Muscle layer of duodenum (tissue), 2 donors: ENCODE measurements around the gene ETV3L.

Source experiments
- H3K27ac ChIP-seq: one replicate; pipeline ENCODE4 v1.7.0; 2013; ENCODE audit warnings: mild to moderate bottlenecking, low read length
- H3K27me3 ChIP-seq: one replicate; pipeline ENCODE4 v1.7.0; 2013; ENCODE audit warnings: low read depth, mild to moderate bottlenecking, control low read depth, low read length
- H3K36me3 ChIP-seq, 2 donors: one replicate each; pipeline ENCODE4 v1.7.0; 2013; ENCODE audit warnings: low read length in 2 of 2, control low read depth in 1 of 2, mild to moderate bottlenecking in 1 of 2; ENCODE audit not compliant: insufficient read depth in 2 of 2, control insufficient read depth in 1 of 2
- H3K4me1 ChIP-seq, 2 donors: one replicate each; pipeline ENCODE4 v1.7.0; 2013; ENCODE audit warnings: low read length in 2 of 2, mild to moderate bottlenecking in 2 of 2, control low read depth in 1 of 2, moderate library complexity in 1 of 2; ENCODE audit not compliant: insufficient read depth in 2 of 2, control insufficient read depth in 1 of 2
- H3K4me3 ChIP-seq, 2 donors: one replicate each; pipeline ENCODE4 v1.7.0; 2013; ENCODE audit warnings: low read length in 2 of 2, low read depth in 1 of 2, mild to moderate bottlenecking in 1 of 2
- H3K9me3 ChIP-seq, 2 donors: one replicate each; pipeline ENCODE4 v1.7.0; 2013; ENCODE audit warnings: low read length in 2 of 2, control low read depth in 1 of 2, mild to moderate bottlenecking in 1 of 2; ENCODE audit not compliant: control insufficient read depth in 1 of 2
- donor health status: healthy.

ETV3L gene

GRCh38 chr1:157138220-157139051 is 38.8 kb upstream of the ETV3L start, which contains the start of gene ETV3:
TSS of gene ETV3 (minus strand) at chr1:157138395. CDS start at chr1:157136352, 2,043 bp downstream.
- Histone ChIP-seq H3K27me3 (no peaks in the 10 kb centered on the region), H3K36me3 (peaks cover 24 to 28% of the 10 kb centered on the region in 2 donors), H3K9me3 (no peaks in the 10 kb centered on the region), H3K4me3 (peak within 1 kb of the TSS; percentile 91 to 95), H3K4me1 (peaks cover 17% of the 10 kb centered on the region in 2 donors), H3K27ac (peak within 1 kb of the TSS; percentile 96)

GRCh38 chr1:157137408-157138219 is 38.0 kb upstream of the ETV3L start:
- peaks cover 33 to 36% of the 10 kb centered on the region in 2 donors for H3K36me3 ChIP-seq
- peaks cover 17% of the 10 kb centered on the region in 2 donors for H3K4me1 ChIP-seq

GRCh38 chr1:157137046-157137407 is 37.4 kb upstream of the ETV3L start:
- Histone ChIP-seq H3K36me3 (peaks cover 38 to 42% of the 10 kb centered on the region in 2 donors), H3K4me1 (peaks cover 17% of the 10 kb centered on the region in 2 donors), H3K27ac (peak overlapping the region; percentile 96), H3K27me3 (no peaks in the 10 kb centered on the region), H3K4me3 (peak overlapping the region; percentile 91 to 95), H3K9me3 (no peaks in the 10 kb centered on the region)

More at GRCh38 chr1:157137408-157138219, 38.0 kb upstream of the ETV3L start:
- Histone ChIP-seq H3K27me3 (no peaks in the 10 kb centered on the region), H3K9me3 (no peaks in the 10 kb centered on the region), H3K27ac (peak overlapping the region; percentile 96), H3K4me3 (peak overlapping the region; percentile 91 to 95)

- peaks cover 42 to 47% of the 10 kb centered on the region in 2 donors for H3K36me3 ChIP-seq
Measured at GRCh38 chr1:157136133-157136532, 36.5 kb upstream of the ETV3L start.

DNA sequence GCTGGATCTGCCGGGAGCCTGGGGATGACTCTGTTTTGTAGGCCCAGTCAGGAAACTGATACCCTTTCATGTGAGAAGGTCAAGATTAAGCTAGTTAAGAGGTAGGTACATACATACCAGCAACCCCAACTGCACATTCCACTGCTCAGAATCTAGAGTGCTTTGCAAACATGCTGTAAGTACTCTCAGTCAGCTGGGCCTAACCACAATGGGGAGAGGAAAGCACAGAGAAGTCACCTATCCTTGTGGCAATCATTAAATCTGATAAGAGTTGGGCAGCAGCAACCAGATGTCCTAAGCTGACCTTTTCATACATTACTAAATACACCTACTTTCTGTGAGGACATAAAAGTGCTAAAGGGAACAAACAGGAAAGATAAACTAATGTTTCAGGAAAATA is 36.0 kb upstream of the ETV3L start:
- no peak overlapping the region for H3K27ac ChIP-seq
- no peaks in the 10 kb centered on the region for H3K9me3 ChIP-seq
- peaks cover 42 to 52% of the 10 kb centered on the region in 2 donors for H3K36me3 ChIP-seq
- H3K4me3 ChIP-seq: no peak overlapping the region
- no peaks in the 10 kb centered on the region for H3K27me3 ChIP-seq
- peaks cover 17% of the 10 kb centered on the region in 2 donors for H3K4me1 ChIP-seq

More at GRCh38 chr1:157136133-157136532, 36.5 kb upstream of the ETV3L start:
- Histone ChIP-seq H3K27ac (no peak overlapping the region), H3K9me3 (no peaks in the 10 kb centered on the region), H3K4me1 (peaks cover 17% of the 10 kb centered on the region in 2 donors), H3K4me3 (peak overlapping the region in 1 of 2 donors; percentile 95), H3K27me3 (no peaks in the 10 kb centered on the region)

DNA sequence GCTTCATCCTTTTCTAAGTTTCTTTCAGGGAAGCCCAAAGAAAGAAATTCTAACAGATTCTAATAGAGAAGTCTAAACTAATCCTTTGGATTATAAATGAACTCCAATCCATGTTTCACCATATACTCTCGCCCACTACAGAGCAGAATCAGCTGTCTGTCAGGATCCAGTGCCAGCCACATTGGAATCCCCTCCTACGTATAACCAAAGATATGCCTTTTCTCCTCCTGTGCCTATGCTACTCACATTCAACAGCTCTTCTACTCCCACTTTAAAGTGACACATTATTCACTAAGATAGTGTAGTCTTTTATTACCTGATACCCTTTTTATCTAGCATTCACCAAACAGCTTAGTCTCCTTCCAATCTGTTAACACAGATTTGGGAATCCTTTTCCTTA is 35.5 kb upstream of the ETV3L start:
- Histone ChIP-seq H3K4me1 (peaks cover 17% of the 10 kb centered on the region in 2 donors), H3K4me3 (no peak overlapping the region), H3K27me3 (no peaks in the 10 kb centered on the region), H3K9me3 (no peaks in the 10 kb centered on the region), H3K27ac (no peak overlapping the region), H3K36me3 (peaks cover 47 to 57% of the 10 kb centered on the region in 2 donors)

DNA sequence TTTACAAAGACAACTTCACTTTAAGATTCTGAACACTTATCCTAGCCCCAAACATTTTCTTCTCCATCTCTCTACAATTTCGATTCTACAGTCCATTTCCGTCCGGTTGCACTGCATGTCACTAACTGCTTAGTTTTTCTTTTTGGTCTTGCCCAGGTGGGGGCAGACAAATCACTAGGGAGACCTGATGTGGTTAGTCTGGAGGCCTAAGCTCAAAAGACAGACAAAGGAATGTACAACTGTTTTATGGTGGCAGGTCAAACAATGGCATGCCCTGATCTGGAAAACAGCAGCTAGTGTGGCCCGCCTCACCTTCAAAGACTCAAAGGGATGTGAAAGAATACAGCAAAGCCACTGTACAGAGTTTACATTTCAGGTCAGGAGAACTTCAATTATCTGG is 34.8 kb upstream of the ETV3L start:
- Histone ChIP-seq H3K9me3 (no peaks in the 10 kb centered on the region), H3K27me3 (no peaks in the 10 kb centered on the region), H3K36me3 (peaks cover 48 to 64% of the 10 kb centered on the region in 2 donors), H3K4me3 (no peak overlapping the region), H3K27ac (no peak overlapping the region), H3K4me1 (peaks cover 17% of the 10 kb centered on the region in 2 donors)

- peaks cover 52 to 72% of the 10 kb centered on the region in 2 donors for H3K36me3 ChIP-seq
Measured at GRCh38 chr1:157133426-157133825, 33.8 kb upstream of the ETV3L start.

GRCh38 chr1:157132616-157133167 is 33.1 kb upstream of the ETV3L start:
- H3K27me3 ChIP-seq: no peaks in the 10 kb centered on the region
- H3K4me1 ChIP-seq: peaks cover 13 to 17% of the 10 kb centered on the region in 2 donors
- H3K27ac ChIP-seq: no peak overlapping the region
- no peak overlapping the region for H3K4me3 ChIP-seq
- H3K36me3 ChIP-seq: peaks cover 56 to 80% of the 10 kb centered on the region in 2 donors
- H3K9me3 ChIP-seq: no peaks in the 10 kb centered on the region

More at GRCh38 chr1:157133426-157133825, 33.8 kb upstream of the ETV3L start:
- no peaks in the 10 kb centered on the region for H3K27me3 ChIP-seq
- H3K4me3 ChIP-seq: no peak overlapping the region
- no peak overlapping the region for H3K27ac ChIP-seq
- peaks cover 13 to 17% of the 10 kb centered on the region in 2 donors for H3K4me1 ChIP-seq
- no peaks in the 10 kb centered on the region for H3K9me3 ChIP-seq

DNA sequence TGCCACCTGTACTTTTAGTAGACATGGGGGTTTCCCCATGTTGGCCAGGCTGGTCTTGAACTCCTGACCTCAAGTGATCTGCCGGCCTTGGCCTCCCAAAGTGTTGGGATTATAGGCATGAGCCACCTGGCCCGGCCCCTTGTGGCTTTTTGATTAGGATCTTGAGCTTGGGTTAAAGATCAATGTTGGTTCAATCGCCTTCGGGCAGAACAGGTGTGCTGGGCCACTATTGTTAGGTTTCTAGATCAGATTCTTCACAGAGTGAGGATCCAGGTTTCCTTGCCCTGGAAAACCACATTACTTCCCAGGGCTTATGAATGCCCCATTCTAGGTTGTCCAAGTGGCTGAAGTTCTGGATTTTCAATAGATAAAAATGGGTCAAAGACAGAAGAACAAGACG is 32.5 kb upstream of the ETV3L start:
- Histone ChIP-seq H3K27me3 (no peaks in the 10 kb centered on the region), H3K27ac (no peak overlapping the region), H3K4me1 (peaks cover 13 to 14% of the 10 kb centered on the region in 2 donors), H3K36me3 (peaks cover 59 to 84% of the 10 kb centered on the region in 2 donors), H3K9me3 (no peaks in the 10 kb centered on the region), H3K4me3 (no peak overlapping the region)

- H3K4me1 ChIP-seq: peaks cover 5 to 6% of the 10 kb centered on the region in 2 donors
- H3K27me3 ChIP-seq: no peaks in the 10 kb centered on the region
- H3K4me3 ChIP-seq: no peak overlapping the region
- H3K36me3 ChIP-seq: peaks cover 63 to 92% of the 10 kb centered on the region in 2 donors
- no peak overlapping the region for H3K27ac ChIP-seq
- H3K9me3 ChIP-seq: no peaks in the 10 kb centered on the region
Measured at GRCh38 chr1:157131281-157131680, 31.7 kb upstream of the ETV3L start.
